NCI-H1694 (cell line): Measurements from ENCODE around the gene FOXC2.

ENCODE experiments used
- DNase-seq: peaks from one replicate; lab custom pipeline; 2025; lab: John Stamatoyannopoulos, UW

The FOXC2 gene

GRCh38 chr16:86590501-86591144 lies 24.0 kb downstream of the FOXC2 start:
- no peak for DNase-seq

- DNase-seq: no peak
Observed at GRCh38 chr16:86591270-86591669, 24.6 kb downstream of the FOXC2 start.

- DNase-seq: no peak
Observed at GRCh38 chr16:86593913-86594620, 27.4 kb downstream of the FOXC2 start.

- no peak for DNase-seq
Observed at GRCh38 chr16:86594721-86595120, 28.1 kb downstream of the FOXC2 start.

- DNase-seq: no peak
Observed at GRCh38 chr16:86595983-86596605, 29.5 kb downstream of the FOXC2 start.

- no peak for DNase-seq
Observed at GRCh38 chr16:86597126-86597879, 30.7 kb downstream of the FOXC2 start.

- DNase-seq: no peak
Observed at GRCh38 chr16:86597880-86598606, 31.4 kb downstream of the FOXC2 start.

GRCh38 chr16:86598607-86599565 lies 32.3 kb downstream of the FOXC2 start:
- DNase-seq: no peak

GRCh38 chr16:86601356-86601755 lies 34.7 kb downstream of the FOXC2 start:
- no peak for DNase-seq

- no peak for DNase-seq
Observed at GRCh38 chr16:86602521-86602920, 35.9 kb downstream of the FOXC2 start.

- no peak for DNase-seq
Observed at GRCh38 chr16:86604436-86605193, 38.0 kb downstream of the FOXC2 start.

- no peak for DNase-seq
Observed at GRCh38 chr16:86605950-86606349, 39.3 kb downstream of the FOXC2 start.

GRCh38 chr16:86608301-86608747 lies 41.7 kb downstream of the FOXC2 start:
- no peak for DNase-seq

- DNase-seq: no peak
Observed at GRCh38 chr16:86609115-86609514, 42.5 kb downstream of the FOXC2 start.

- no peak for DNase-seq
Observed at GRCh38 chr16:86609661-86610060, 43.0 kb downstream of the FOXC2 start.

- no peak for DNase-seq
Observed at GRCh38 chr16:86610779-86611524, 44.3 kb downstream of the FOXC2 start.

GRCh38 chr16:86611525-86611855 lies 44.9 kb downstream of the FOXC2 start:
- no peak for DNase-seq

- DNase-seq: no peak
Observed at GRCh38 chr16:86611941-86612340, 45.3 kb downstream of the FOXC2 start.

GRCh38 chr16:86614699-86615098 lies 48.1 kb downstream of the FOXC2 start:
- no peak for DNase-seq
